Endodermal cell (in vitro differentiated cells): ENCODE results near the gene S100A16. TPM values are rescaled to one million over a fixed set of nuclear protein-coding genes. Genes with fewer than 3 reads are reported as not detected.
A peak's percentile ranks its signal among the peaks of the same experiment; 100 is the strongest.

Experiments used
- DNase-seq: peaks from one replicate; pipeline ENCODE4 v3.0.0-alpha.2; 2017
- H3K27ac ChIP-seq: 2 replicates; pipeline ENCODE4 v1.5.1; 2013; ENCODE audit warnings: mild to moderate bottlenecking, low read depth, low read length, moderate library complexity
- H3K27me3 ChIP-seq: 2 replicates; pipeline ENCODE4 v1.6.1; 2013; ENCODE audit warnings: mild to moderate bottlenecking, low read length, moderate library complexity; ENCODE audit not compliant: insufficient read depth, control insufficient read depth, poor library complexity, severe bottlenecking
- H3K36me3 ChIP-seq: 2 replicates; pipeline ENCODE4 v1.7.0; 2013; ENCODE audit warnings: mild to moderate bottlenecking, low read length, moderate library complexity; ENCODE audit not compliant: control insufficient read depth, insufficient read depth
- H3K4me1 ChIP-seq: one replicate; pipeline ENCODE4 v1.7.0; 2013; ENCODE audit warnings: low read length; ENCODE audit not compliant: control insufficient read depth, insufficient read depth
- H3K4me3 ChIP-seq: 2 replicates; pipeline ENCODE4 v1.5.1; 2013; ENCODE audit warnings: mild to moderate bottlenecking, low read length, moderate library complexity
- H3K9ac ChIP-seq: 2 replicates; pipeline ENCODE4 v1.6.1; 2013; ENCODE audit warnings: mild to moderate bottlenecking, low read length, moderate library complexity; ENCODE audit not compliant: poor library complexity, severe bottlenecking; ENCODE audit errors: extremely low read depth
- H3K9me3 ChIP-seq: 2 replicates; pipeline ENCODE4 v1.6.1; 2013; ENCODE audit warnings: mild to moderate bottlenecking, low read length, moderate library complexity; ENCODE audit not compliant: control insufficient read depth
- H3K27ac Mint-ChIP-seq: 2 replicates; pipeline ENCODE4 v1.8.0; 2020; ENCODE audit warnings: mixed read lengths
- H3K27me3 Mint-ChIP-seq: 2 replicates; pipeline ENCODE4 v1.8.0; 2021; ENCODE audit warnings: mild to moderate bottlenecking, mixed read lengths; ENCODE audit not compliant: insufficient read depth
- H3K36me3 Mint-ChIP-seq: 2 replicates; pipeline ENCODE4 v1.8.0; 2020; ENCODE audit warnings: low read depth, mixed read lengths
- H3K4me1 Mint-ChIP-seq: 2 replicates; pipeline ENCODE4 v1.8.0; 2020; ENCODE audit warnings: mixed read lengths
- H3K4me3 Mint-ChIP-seq: 2 replicates; pipeline ENCODE4 v1.8.0; 2020; ENCODE audit warnings: mild to moderate bottlenecking, moderate library complexity, mixed read lengths
- H3K9me3 Mint-ChIP-seq: 2 replicates; pipeline ENCODE4 v1.8.0; 2020; ENCODE audit warnings: mild to moderate bottlenecking, mixed read lengths
- WGBS, 2 experiments: methylation state at CpG; one replicate each; pipeline versions ENCODE4 v1.1.5 to v1.1.7; 2013; ENCODE audit warnings: missing lambda C conversion rate in 2 of 2, mixed read lengths in 1 of 2; ENCODE audit not compliant: insufficient coverage in 1 of 2, insufficient read length in 1 of 2; 5-methylcytosine and 5-hydroxymethylcytosine counted together
- total RNA-seq, 2 donors: library from RNA; stranded (reverse); fragmentation: NEBNext Ultra II Directional in 1 of 2; extraction: Animal tissue kit (Norgen Biotek cat#: 25700) in 1 of 2; gene quantifications; 2 replicates in 1 of 2; 3 replicates in 1 of 2; pipeline ENCODE4 v1.2.1, GENCODE V29; 2021
- TF ChIP-seq, protein P1 (sequence below): fragments of 200-600 bp; sonication (generic); conservative IDR thresholded peaks from 2 replicates; pipeline ENCODE4 v1.5.0; 2021; ENCODE audit warnings: antibody characterized with exemption, mild to moderate bottlenecking

S100A16 gene
- total RNA-seq, 2 donors from 2014 or later = 149 to 152 TPM

DNA sequence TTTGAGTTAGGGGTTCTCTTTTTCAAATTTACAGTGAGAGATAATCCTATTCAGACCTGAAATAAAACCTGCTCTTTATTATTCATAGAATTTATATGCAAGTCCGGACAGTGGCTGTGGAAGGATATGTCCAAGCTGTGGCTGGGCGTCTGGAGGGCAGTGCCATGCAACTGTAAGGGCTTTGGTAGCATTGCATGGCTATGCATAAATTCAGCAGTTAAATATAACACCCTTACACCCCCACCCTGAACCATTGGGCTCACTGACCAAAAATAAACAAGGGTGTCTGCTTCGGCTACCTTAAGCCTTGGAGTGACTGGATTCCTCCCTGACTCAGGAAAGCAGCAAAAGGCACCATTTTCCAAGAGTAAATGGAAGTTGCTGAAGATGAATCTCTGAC is 26.3 kb upstream of the S100A16 start:
- H3K27ac Mint-ChIP-seq = no peak overlapping the region
- Histone ChIP-seq H3K4me1 (peaks cover 8% of the 10 kb centered on the region), H3K9me3 (peaks cover 7% of the 10 kb centered on the region), H3K36me3 (peaks cover 89% of the 10 kb centered on the region), H3K27ac (no peak overlapping the region), H3K4me3 (no peak overlapping the region), H3K9ac (no peak overlapping the region), H3K27me3 (no peaks in the 10 kb centered on the region)
- H3K36me3 Mint-ChIP-seq = peaks cover 87% of the 10 kb centered on the region
- H3K9me3 Mint-ChIP-seq = no peaks in the 10 kb centered on the region
- TF ChIP-seq, protein P1, sequence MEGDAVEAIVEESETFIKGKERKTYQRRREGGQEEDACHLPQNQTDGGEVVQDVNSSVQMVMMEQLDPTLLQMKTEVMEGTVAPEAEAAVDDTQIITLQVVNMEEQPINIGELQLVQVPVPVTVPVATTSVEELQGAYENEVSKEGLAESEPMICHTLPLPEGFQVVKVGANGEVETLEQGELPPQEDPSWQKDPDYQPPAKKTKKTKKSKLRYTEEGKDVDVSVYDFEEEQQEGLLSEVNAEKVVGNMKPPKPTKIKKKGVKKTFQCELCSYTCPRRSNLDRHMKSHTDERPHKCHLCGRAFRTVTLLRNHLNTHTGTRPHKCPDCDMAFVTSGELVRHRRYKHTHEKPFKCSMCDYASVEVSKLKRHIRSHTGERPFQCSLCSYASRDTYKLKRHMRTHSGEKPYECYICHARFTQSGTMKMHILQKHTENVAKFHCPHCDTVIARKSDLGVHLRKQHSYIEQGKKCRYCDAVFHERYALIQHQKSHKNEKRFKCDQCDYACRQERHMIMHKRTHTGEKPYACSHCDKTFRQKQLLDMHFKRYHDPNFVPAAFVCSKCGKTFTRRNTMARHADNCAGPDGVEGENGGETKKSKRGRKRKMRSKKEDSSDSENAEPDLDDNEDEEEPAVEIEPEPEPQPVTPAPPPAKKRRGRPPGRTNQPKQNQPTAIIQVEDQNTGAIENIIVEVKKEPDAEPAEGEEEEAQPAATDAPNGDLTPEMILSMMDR = no peak
- H3K27me3 Mint-ChIP-seq = no peaks in the 10 kb centered on the region
- no peak for DNase-seq
- peaks cover 19% of the 10 kb centered on the region for H3K4me1 Mint-ChIP-seq
- no peak overlapping the region for H3K4me3 Mint-ChIP-seq
- 95 to 100% methylated on average over 1 to 3 of the region's 3 CpGs for WGBS, 2 experiments

DNA sequence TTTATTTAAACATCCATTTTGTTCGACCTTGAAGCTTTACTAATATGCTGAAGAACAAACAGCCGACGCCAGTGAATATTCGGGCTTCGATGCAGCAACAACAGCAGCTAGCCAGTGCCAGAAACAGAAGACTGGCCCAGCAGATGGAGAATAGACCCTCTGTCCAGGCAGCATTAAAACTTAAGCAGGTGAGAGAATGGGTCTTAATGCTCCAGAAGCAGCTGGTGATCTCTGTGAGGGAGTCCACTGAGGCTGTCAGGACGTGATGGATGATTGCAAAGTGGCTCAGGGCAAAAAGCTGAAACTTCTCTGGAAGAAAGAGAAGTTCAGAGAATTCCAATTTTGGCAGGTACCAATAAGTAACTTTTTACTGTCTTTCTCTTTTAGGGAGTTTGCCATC is 25.3 kb upstream of the S100A16 start:
- Mint-ChIP-seq H3K27me3 (no peaks in the 10 kb centered on the region), H3K36me3 (peaks cover 77% of the 10 kb centered on the region), H3K9me3 (peaks cover 2% of the 10 kb centered on the region), H3K27ac (no peak overlapping the region), H3K4me3 (no peak overlapping the region), H3K4me1 (peaks cover 24% of the 10 kb centered on the region)
- H3K4me1 ChIP-seq = peaks cover 8% of the 10 kb centered on the region
- H3K4me3 ChIP-seq = no peak overlapping the region
- WGBS, 2 experiments = 94 to 96% methylated on average over 6 of the region's 6 CpGs
- H3K9me3 ChIP-seq = peaks cover 7% of the 10 kb centered on the region
- no peak for DNase-seq
- no peak overlapping the region for H3K9ac ChIP-seq
- no peaks in the 10 kb centered on the region for H3K27me3 ChIP-seq
- no peak overlapping the region for H3K27ac ChIP-seq
- H3K36me3 ChIP-seq = peaks cover 79% of the 10 kb centered on the region
- TF ChIP-seq, protein P1 = no peak

DNA sequence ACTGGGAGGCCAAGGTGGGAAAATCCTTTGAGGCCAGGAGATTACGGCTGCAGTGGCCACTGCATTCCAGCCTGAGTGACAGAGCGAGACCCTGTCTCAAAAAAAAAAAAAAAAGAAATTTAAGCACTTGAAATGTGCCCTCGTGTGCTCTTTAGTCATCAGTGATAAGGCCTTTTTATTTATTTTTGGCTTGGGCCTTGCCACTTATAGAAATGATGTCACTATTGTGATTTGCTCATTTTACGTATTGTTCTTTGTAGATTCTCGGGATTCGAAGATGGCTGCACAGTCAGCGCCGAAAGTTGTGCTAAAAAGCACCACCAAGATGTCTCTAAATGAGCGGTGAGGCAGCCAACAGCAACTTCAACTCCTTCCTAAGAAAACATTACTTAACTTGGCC is 23.4 kb upstream of the S100A16 start:
- H3K36me3 ChIP-seq = peaks cover 60% of the 10 kb centered on the region
- DNase-seq = no peak
- peaks cover 7% of the 10 kb centered on the region for H3K9me3 ChIP-seq
- no peak overlapping the region for H3K27ac Mint-ChIP-seq
- peaks cover 4% of the 10 kb centered on the region for H3K9me3 Mint-ChIP-seq
- peak overlapping the region; percentile 98 for H3K4me3 Mint-ChIP-seq
- H3K4me3 ChIP-seq = peak overlapping the region; percentile 98
- no peaks in the 10 kb centered on the region for H3K27me3 Mint-ChIP-seq
- H3K36me3 Mint-ChIP-seq = peaks cover 60% of the 10 kb centered on the region
- TF ChIP-seq, protein P1 = no peak
- no peaks in the 10 kb centered on the region for H3K27me3 ChIP-seq
- H3K4me1 ChIP-seq = no peaks in the 10 kb centered on the region
- H3K9ac ChIP-seq = no peak overlapping the region
- peaks cover 16% of the 10 kb centered on the region for H3K4me1 Mint-ChIP-seq
- 97 to 100% methylated on average over 8 to 9 of the region's 9 CpGs for WGBS, 2 experiments
- no peak overlapping the region for H3K27ac ChIP-seq
